Measurements from ENCODE around the gene ZEB2. TPM values are rescaled to one million over a fixed set of nuclear protein-coding genes. Genes with fewer than 3 reads are reported as not detected.

The ZEB2 gene
- total and polyA plus RNA-seq, 2 of the 8 experiments (the other 6 are each of a cell fraction or from before 2014, with no cell fraction given) = 0.38 TPM; not detected in 1

GRCh38 chr2:144464730-144465129 lies 55.2 kb downstream of the ZEB2 start:
- H2AK5ac ChIP-seq (ENCODE audit: low read depth, low read length) = no peak overlapping the region
- no peaks in the 10 kb centered on the region for H3K23me2 ChIP-seq (ENCODE audit: low read depth, low read length)
- no peaks in the 10 kb centered on the region for H3K36me3 ChIP-seq (ENCODE audit: control insufficient read depth in 2 of 4, insufficient read depth in 4 of 4, low read length in 3 of 4)
- H4K20me1 ChIP-seq (replicated peaks in 1 of 2; ENCODE audit: control insufficient read depth in 1 of 2, insufficient read depth in 2 of 2, low read length in 2 of 2) = no peaks in the 10 kb centered on the region
- POLR2A ChIA-PET (ENCODE audit: partially characterized antibody) = interaction anchor here (0.8 kb wide), 1 partner anchor 13 kb away, joined by 3 read pairs; no protein-coding TSS in a partner anchor
- H4K5ac ChIP-seq (ENCODE audit: insufficient read length, low read depth, low read length) = no peak overlapping the region
- no peaks in the 10 kb centered on the region for H3K9me3 ChIP-seq (ENCODE audit: insufficient read depth in 2 of 2, low read depth in 1 of 2, low read length in 1 of 2)
- no peak overlapping the region for H2BK20ac ChIP-seq (ENCODE audit: low read length)
- DNase-seq (ENCODE audit: low read depth in 1 of 2, low spot score in 2 of 2) = no peak
- no peak overlapping the region for H2BK15ac ChIP-seq (ENCODE audit: low read length)
- no peak overlapping the region for H4K91ac ChIP-seq (replicated peaks; ENCODE audit: insufficient read length, low read length)
- no peak overlapping the region for H2BK5ac ChIP-seq (ENCODE audit: low read depth, low read length)
- no peak for FAIRE-seq
- H3K56ac ChIP-seq (replicated peaks; ENCODE audit: insufficient read length, low read depth, low read length) = no peak overlapping the region
- no peaks in the 10 kb centered on the region for H3K79me2 ChIP-seq (ENCODE audit: control insufficient read depth in 1 of 2, insufficient read depth in 2 of 2, low read length in 2 of 2)
- H2BK120ac ChIP-seq (replicated peaks; ENCODE audit: low read depth, low read length) = no peak overlapping the region
- H3K79me1 ChIP-seq (ENCODE audit: low read depth, low read length) = no peaks in the 10 kb centered on the region
- no peak overlapping the region for H4K8ac ChIP-seq (ENCODE audit: extremely low read depth, insufficient read depth, low read length)
- no peak overlapping the region for H3K4ac ChIP-seq (replicated peaks; ENCODE audit: insufficient read length, low read depth, low read length)
- H3K4me2 ChIP-seq (ENCODE audit: insufficient read depth in 1 of 2, low read depth in 2 of 2, low read length in 2 of 2) = no peak overlapping the region
- H2BK12ac ChIP-seq (ENCODE audit: low read depth, low read length) = no peak overlapping the region
- no peak overlapping the region for H2AFZ ChIP-seq (ENCODE audit: low read length)
- H3K27ac ChIP-seq (ENCODE audit: low read depth, low read length) = no peak overlapping the region
- 90% methylated on average over 5 of the region's 5 CpGs; no CpG with 5 or more reads in 1 of the 2 experiments for WGBS, 2 experiments (ENCODE audit: extremely low coverage in 1 of 2, insufficient coverage in 1 of 2, insufficient read length in 1 of 2, insufficient replicate concordance in 2 of 2, low coverage in 1 of 2, low lambda C conversion rate in 2 of 2, missing lambda C conversion rate in 1 of 2)
- H3K4me1 ChIP-seq (replicated peaks in 1 of 4; ENCODE audit: control insufficient read depth in 3 of 4, insufficient read depth in 4 of 4, low read length in 3 of 4) = peaks cover 0 to 15% (median 4%) of the 10 kb centered on the region in 4 experiments; a peak in 4 of 7 replicates
- no peak overlapping the region for H3K14ac ChIP-seq (ENCODE audit: insufficient read length)
- H3K4me3 ChIP-seq (ENCODE audit: extremely low read depth in 1 of 4, insufficient read depth in 2 of 4, low read depth in 3 of 4, low read length in 4 of 4) = no peak overlapping the region
- CTCF ChIA-PET (ENCODE audit: partially characterized antibody) = interaction anchor here (1.4 to 6.3 kb wide), 2 partner anchors 13 to 38 kb away, joined by 4 to 34 read pairs; no protein-coding TSS in a partner anchor
- no peak overlapping the region for H3K23ac ChIP-seq (ENCODE audit: insufficient read length)
- no peak overlapping the region for H3K9ac ChIP-seq (replicated peaks in 1 of 4; ENCODE audit: extremely low read depth in 1 of 4, low read depth in 3 of 4, low read length in 3 of 4)
- H3K18ac ChIP-seq (ENCODE audit: extremely low read depth, low read length) = no peak overlapping the region
- H3K27me3 ChIP-seq (replicated peaks in 1 of 4; ENCODE audit: control insufficient read depth in 3 of 4, extremely low read depth in 1 of 4, insufficient read depth in 3 of 4, low read length in 3 of 4) = no peaks in the 10 kb centered on the region
- TF ChIP-seq ATF2 (IDR thresholded peaks at IDR 0.05; ENCODE audit: low read length) = no peak
- TF ChIP-seq CHD2 (IDR thresholded peaks at IDR 0.05; ENCODE audit: low read length) = no peak
- TF ChIP-seq RFX5 (IDR thresholded peaks at IDR 0.05; ENCODE audit: borderline replicate concordance, low read depth, low read length) = no peak
- no peak for TF ChIP-seq YY1 (IDR thresholded peaks at IDR 0.05; ENCODE audit: low read depth, low read length)
- TF ChIP-seq FOSL1 (IDR thresholded peaks at IDR 0.05; ENCODE audit: insufficient read depth, low read depth, low read length) = no peak
- TF ChIP-seq BRCA1 (IDR thresholded peaks at IDR 0.05; ENCODE audit: low read depth, low read length) = no peak
- TF ChIP-seq NRF1 (IDR thresholded peaks at IDR 0.05; ENCODE audit: low read depth, low read length) = no peak
- no peak for TF ChIP-seq USF2 (IDR thresholded peaks at IDR 0.05; ENCODE audit: low read length)
- TF ChIP-seq SIX5 (IDR thresholded peaks at IDR 0.05; ENCODE audit: low read depth, low read length) = no peak
- no peak for TF ChIP-seq EGR1 (IDR thresholded peaks at IDR 0.05; ENCODE audit: borderline replicate concordance, low read depth, low read length)
- TF ChIP-seq GABPA (IDR thresholded peaks at IDR 0.05; ENCODE audit: borderline replicate concordance, insufficient read depth, low read length) = no peak
- no peak for TF ChIP-seq BCL11A (IDR thresholded peaks at IDR 0.05; ENCODE audit: low read depth in 2 of 2, low read length in 2 of 2)
